Stimulated activated CD8-positive, alpha-beta memory T cell treated with anti-CD3 and anti-CD28 coated beads, Interleukin-12 subunit alpha, Interleukin-12 subunit beta, amount 100 ng/mL, for 24 hours (primary cell): Measurements from ENCODE around the gene CAMK2D.
A peak's percentile ranks its signal among the peaks of the same experiment; 100 is the strongest.

Source experiments
- DNase-seq: peaks from one replicate; pipeline ENCODE4 v3.0.0-alpha.2; 2020; ENCODE audit errors: extremely low read depth

Gene CAMK2D

DNA sequence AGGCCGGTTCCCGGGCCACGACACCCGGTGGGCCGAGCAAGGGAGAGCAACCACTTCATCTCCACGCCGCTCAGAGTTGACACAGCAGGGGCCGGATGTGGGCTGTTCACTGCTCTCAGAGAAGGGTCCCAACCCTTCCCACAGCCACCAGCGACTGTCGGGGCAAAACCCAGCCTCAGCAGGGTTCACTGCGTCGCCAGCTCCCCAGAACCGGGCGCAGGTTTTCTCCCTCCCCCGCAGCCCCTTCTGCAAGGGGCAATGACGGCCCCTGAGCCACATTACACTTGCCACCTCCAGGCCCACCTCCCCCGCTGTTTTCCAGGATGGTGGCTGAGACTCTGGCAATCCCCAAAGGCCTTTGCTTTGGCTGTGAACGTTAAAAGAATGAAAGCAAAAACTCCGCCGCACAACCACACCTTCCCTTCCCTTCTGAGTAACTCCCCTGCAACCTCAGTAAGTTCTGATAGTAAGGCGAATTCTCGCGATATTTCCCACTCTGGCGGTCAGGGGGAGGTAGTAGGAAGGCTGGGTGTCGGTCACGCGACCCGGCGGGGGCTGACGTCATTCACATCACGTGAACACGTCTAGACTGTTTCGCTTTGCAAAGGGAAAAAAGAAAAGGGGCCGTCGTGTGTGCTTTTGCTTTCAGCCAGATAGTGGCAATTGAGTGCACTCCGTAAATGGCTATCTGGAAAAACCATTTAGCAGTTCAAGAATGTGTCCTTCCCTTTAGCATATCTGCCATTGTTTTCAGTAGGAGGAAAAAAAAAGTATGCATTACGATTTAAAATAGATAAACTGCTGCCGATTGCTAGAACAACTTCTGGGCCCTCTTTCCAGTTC lies 869 bp upstream of the CAMK2D start:
- DNase-seq = peak; percentile 99

DNA sequence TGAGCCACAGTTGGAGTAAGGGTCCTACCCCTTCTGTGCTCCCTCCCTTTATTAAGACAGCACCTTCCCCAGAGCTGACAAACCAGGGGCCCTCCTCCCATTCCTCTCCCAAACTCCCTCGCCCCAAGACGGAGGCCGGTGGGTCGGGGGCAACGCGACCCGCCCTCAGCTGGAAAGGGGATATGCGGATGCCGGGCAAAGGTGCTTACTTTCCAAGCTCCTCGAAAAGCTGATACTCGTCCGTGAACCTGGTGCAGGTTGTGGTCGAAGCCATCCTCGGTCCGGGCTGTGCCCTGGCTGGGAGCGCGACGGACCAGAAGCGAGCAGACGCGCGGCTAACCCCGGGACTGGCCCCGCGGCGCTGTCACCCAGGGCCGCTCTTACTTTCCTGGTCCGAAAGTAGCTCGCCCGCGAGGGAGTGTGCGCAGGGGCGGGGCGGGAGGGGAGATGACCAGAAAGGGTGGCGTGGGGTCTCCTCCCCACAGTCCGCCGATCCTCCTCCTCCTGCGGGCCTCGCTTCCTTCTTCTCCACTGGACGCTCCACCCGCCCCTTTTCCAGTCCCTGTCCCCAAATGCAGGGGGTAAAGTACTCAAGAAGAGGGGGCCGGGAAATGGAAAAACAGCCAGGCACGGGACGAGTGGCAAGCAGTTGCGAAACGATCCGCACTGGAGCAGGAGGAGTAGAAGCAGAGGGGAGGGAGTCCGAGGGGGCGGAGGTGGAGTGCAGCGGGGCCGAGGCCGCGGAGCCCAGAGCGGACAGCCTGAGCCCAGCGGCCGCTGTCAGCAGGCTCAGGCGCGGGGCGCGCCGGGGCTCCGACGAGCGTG lies 531 bp downstream of the CAMK2D start:
- DNase-seq = no peak

DNA sequence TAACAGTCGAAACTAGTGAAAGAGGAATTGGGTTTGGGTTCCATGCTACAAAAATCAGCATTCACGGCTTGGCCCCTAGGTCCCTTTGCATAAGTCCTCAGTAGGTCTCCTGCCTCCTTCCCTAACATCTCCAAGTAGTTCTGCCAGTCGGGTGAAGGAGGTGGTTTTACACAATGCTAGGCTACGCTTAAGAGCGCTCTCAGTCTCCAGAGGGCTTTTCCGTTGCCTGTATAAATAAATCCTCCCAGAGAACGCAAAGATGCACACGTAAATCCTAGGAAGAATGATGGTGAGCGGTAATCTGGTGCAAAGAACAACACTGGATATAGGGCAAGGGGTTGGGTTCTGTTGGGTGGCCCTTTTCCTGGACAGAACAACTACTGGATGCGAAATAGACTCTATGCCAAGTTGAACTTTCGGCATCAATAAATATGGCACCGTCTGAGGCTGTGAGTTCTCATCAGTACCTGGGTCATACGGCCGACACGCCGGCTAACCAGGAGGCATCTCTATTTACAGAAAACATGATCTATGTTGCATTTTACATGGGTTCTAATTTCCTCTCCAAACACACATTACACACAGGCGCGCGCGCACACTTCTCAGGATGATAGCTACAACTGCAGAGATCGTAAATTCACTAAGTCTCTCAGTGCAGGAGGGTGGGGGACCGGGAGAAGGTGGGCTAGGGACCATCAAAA lies 1.3 kb downstream of the CAMK2D start:
- no peak for DNase-seq

DNA sequence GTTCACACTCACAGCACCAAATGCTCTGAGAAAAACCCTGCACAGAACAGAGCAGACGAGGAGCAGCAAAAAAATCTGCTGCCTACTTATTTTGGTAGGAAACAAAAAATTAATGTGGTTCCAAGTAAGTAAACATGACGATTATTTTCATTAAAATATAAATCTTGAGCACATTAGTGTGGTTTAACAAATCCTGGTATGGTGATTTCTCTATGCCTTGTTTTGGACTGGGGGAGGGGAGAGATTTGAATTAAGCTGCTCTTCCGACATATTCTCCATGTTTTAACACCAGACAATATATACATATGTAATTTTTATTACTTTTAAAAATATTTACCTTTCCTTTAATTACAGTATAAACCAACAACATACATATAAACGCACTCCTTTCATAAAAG lies 1.8 kb downstream of the CAMK2D start:
- no peak for DNase-seq

DNA sequence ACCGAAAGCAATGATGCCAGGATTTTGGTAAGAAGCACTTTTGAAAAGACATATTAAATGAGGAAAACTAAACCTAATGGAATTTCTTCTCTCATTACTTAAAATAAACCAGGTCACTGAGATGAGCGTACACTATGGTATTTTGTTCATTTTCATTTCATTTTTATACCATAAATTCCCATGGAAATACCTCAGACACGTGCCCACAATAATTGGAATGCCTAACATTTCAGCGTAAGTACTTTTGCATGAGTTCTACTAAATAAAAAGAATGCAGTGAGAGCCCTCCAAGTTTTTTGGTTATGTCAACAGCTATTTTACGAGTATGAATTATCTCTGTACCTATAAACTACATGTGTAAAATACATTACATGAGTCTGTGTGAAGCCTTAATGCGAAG lies 3.2 kb downstream of the CAMK2D start:
- DNase-seq = no peak

DNA sequence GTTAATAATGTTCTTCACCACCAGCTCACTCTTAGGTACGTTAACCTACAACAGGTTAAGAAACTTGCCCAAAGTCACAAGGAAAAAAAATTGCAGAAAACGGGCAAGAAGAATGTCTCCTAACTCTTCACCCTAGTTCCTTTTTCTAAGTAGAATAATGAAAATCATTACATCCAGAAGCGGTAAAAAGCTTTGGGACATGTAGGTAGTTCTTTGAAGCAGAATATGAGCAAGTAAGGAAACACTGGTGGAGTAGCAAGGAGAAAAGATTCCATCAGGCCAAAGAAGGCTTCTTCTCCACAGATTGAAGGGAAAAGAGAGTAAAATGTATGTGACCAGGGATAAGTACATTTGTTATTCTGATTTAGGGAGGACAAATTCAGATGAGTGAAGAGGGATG lies 4.1 kb downstream of the CAMK2D start:
- no peak for DNase-seq

DNA sequence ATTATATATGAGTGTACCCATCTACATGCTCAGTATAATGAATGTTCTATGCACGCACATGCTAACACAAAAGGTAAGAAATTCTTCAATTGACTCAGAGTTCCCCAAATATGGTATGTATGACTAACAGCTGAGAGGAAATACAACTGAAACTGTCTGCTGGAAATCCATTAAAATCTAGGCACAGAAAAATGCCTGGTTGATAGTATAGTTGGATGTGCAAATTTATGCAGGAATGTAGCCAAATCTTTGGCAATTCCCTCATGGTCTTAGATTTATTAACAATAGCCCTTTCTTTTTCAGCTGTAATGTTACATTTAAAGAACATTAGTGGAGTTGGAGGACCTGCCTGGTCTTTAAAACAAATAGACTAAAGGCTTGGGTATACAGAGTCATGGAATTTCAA lies 5.5 kb downstream of the CAMK2D start:
- DNase-seq = no peak

DNA sequence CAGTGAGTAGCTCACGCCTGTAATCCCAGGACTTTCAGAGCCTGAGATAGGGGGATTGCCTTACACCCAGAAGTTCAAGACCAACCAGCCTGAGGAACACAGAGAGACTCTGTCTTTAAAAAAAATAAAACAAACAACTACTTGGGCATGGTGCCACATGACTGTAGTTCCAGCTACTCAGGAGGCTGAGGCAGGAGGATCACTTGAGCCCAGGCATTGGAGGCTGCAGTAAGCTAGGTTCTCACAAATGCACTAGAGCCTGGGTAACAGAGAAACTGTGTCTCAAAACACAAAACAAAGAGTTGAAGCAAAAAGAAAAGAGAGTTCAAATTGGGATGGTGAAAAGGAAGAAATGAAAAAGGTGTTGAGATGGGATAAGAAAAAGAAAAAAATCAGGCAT lies 10.8 kb downstream of the CAMK2D start:
- no peak for DNase-seq

DNA sequence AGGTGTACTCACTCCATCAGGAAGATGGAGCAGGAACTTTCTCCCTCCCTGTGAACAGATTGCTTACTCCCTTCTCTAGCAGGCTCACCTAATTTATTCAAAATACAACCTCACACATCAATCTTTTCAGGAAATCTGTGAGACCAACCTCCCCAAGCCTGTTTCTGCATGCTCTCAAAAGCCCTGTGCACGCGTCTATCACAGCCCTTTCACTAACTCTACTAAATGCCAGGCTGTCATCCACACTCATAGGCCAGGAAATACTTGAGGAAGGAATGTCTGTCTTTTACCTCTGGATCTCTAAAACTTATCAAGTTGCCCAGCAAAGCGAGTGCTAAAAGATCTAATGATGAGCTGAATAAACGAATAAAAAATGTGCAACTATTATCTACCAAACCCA lies 11.2 kb downstream of the CAMK2D start:
- DNase-seq = no peak

DNA sequence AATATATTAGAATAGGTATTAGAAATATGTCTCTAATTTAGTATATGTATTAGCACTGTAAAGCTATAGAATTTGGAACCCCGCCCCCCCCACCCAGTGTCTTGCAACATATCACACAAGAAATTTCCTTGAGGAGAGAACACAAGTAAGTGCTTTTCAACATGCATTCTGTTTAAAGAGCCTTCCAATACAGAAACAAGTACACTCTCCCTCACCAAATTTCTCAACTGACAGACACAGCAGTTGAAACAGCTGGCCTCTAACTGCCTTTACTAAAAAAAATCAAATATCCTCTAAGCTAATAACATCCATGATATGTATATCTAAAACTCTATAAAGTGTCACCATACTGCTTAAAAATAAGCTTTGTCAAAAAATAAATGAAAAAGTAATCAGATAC lies 12.4 kb downstream of the CAMK2D start:
- DNase-seq = no peak

DNA sequence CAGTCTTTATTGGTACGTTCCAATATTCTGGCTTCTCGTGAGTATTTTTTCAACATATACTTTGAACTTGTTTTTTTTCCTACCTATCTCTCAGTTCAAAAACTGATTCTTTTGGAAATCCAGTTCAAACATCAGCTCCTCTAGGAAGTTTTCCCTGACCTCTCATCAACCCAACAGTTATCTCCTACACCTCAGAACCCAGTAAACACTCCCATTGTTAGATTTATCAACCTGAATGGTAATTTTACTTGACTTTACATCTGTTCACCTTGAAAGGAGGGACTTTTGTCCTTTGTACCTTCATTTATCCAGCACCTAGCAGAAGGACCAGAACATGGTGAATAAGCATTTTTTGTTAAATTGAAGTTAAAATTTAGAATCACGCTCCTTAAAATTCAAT lies 13.6 kb downstream of the CAMK2D start:
- DNase-seq = no peak

DNA sequence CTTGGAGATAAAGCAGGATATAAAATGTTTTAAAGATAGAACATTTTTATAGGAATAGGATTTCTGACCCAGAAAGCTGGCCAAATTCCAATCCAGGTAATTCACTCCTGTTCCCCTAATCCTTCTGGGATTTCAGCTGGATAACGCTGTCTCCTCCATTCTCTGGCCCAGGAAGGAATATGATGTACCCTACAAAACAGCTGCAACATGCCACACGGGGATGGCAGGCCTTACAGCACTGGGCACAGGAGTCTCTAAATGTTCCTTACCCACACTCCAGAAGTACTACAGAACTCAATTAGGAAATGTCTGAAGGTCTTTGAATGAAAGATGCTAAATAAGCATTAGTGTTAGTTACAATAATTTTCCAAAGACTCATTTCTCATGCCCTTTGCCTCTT lies 15.8 kb downstream of the CAMK2D start:
- no peak for DNase-seq

DNA sequence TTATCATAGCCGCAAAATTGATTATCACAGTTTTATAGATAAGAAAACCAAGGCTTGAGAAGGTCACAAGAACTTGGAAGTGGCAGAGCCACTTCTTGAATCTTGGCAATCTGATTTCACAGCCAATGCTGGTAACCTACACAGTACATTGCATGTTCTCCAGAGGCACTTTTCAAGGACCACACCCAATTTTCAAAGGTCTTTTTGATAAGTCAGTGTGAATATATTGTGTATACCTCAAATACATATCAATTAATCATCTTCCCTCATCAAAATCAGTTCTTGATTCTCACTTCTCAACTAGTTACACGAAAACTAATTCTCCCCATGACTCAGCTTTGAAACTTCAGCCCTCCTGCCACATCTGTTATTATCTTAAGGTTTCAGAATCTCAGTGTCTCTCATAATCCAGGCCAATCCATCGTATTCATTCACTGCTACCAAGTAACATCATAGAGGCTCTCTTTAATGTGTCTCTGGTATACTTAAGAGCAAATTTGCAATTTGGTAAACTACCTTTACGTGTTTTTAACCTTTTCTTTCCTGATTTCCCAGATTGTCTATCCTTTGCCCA lies 16.8 kb downstream of the CAMK2D start:
- DNase-seq = no peak

DNA sequence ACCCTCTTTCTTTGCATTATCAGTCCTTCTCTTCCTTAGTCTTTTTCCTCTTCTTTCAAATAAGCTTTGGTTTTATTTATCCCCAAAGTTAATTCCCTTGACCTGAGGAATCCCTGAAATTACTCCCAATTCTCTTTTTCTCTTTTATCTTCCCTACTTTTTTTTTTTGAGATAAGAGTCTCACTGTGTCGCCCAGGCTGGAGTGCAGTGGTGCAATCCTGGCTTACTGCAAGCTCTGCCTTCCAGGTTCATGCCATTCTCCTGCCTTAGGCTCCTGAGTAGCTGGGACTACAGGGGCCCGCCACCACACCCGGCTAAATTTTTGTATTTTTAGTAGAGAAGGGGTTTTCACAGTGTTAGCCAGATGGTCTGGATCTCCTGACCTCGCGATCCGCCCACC lies 17.8 kb downstream of the CAMK2D start:
- no peak for DNase-seq

DNA sequence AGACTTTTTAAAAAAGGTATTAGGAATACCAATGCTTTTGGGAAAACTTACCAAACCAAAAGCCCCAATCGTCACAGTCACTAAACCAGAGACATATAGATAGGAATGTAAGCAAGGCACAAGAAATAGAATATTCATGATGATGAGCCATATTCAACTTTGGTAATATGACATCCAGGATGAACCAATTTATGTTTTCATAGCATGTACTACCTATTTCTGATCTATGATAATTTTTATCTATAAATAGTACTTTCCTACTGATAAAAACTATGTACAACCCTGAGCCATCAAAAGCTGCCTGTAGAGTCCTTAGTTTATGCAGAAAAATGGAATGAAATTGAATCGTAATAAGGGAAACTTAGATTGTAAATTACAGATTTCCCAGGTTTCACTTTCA lies 18.9 kb downstream of the CAMK2D start:
- no peak for DNase-seq

DNA sequence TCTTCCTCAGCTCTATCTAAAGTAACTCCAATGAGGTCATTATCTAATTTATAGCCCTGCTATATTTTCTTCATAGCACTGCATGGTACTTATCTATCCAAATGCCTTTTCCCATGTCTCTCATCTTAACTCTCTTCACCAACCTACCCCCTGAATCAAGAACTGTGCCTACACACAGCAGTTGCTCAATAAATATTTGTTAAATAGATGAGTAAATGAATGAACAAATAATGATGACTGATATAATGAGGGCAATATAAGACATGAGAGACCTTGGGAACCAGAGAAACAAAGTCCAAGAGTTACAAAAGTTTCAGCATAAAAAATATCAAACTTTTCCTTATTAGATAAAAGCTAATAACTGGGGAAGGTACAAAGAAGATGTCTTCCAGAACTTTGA lies 19.6 kb downstream of the CAMK2D start:
- no peak for DNase-seq

DNA sequence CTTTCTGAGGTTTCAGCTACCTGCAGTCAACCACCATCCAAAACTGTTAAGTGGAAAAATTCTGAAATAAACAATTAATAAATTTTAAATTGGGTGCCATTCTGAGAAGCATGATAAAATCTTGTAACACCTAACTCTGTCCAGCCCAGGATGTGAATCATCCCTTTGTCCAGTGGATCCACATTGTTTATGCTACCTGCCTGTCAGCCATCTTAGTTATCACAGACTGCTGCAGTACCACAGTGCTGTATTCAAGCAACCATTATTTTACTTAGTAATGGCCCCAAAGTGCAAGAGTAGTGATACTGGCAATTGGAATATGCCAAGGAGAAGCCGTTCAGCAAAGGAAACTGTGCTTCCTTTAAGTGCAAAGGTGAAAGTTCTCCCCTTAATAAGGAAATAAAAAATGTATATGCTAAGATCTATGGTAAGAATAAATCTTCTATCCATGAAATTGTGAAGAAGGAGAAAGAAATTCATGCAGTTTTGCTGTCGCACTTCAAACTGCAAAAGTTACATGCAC lies 20.6 kb downstream of the CAMK2D start:
- no peak for DNase-seq

DNA sequence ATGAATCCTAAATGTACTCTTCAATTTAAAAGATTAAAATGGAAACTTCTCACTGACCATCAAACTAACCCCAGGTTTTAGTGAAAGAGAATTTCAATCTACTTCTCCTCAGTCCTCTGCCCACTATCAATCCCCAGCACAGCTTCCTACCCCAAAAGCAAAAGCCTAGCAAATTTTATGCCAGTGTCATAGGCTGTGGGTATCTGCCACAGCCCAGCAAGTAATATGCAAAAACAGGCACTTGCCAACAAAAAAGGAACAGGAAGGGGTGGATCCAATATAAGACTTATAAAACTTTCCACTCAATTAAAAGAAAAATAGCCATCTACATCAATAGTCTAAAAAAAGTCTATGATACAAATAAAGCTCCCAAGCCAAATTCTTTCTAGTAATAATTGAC lies 22.3 kb downstream of the CAMK2D start:
- no peak for DNase-seq

DNA sequence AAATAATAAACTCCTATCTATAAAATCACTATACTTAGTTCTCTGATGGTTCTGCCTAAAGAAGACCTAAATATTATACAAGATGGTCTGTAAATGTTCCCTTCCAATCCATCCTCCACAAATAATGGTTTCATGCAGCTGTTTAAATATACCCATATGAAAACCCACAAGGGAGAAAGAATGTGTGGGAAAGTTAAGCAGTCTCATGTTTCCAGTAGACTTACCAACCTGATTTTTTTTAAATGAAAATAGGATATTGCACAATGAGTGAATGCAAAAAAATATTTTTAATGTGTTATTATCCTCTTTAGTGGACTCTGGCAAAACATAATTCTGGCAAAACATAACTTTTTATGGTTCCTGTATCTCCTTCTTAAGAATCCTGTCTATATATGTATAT lies 23.3 kb downstream of the CAMK2D start:
- no peak for DNase-seq

DNA sequence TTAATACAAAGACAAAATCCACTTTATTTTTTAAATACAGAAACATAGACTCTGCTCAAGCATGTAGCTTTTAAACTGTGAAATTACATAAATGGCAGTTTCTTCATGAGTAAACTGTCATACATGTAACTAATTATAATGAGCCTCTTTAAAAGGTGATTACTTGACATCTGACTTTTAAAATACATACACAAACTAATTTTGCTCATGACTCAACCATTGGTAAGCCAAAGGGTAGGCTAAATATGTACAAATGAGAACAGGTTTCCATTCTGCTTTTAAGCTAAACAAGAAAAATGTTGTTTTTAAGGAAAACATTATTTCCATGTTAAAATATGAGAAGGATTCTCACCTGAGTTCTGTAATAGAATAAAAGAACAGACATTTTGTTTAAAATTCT lies 27.9 kb downstream of the CAMK2D start:
- DNase-seq = no peak

DNA sequence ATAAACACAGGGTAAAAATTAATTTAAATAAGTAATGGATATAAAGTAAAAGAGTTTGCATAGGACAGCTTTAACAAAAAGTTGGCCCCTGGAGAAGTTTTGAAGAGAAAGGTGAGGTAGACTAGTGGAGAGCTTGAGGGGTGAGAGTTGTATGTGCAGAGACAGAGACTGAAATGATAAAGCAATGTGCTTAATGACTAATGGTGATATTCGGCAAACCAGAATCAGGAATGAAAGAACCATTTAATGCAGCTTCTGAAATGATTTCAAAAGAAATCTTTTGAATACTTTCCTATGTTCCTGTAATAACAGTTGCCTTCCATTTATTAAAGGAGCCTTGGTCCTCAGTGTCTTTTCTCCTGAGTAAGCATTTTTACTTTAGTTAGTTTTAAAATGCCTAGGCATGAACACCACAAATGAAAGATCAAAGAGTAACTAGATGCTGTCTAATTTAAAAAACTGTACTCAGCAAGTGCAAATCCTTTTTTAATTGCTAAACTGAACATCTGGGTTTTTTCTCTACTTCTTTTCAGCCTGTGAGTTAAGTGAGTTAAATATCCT lies 28.5 kb downstream of the CAMK2D start:
- DNase-seq = no peak
